ENCODE results near the gene UBAC2.

The UBAC2 gene

GRCh38 chr13:99367663-99368448 lies 167.2 kb downstream of the UBAC2 start:
- H3K4me3 ChIP-seq (ENCODE audit: control insufficient read depth, low read depth, low read length), result no peak overlapping the region
- DNase-seq (ENCODE audit: low read depth), result no peak
- TF ChIP-seq CTCF (IDR thresholded peaks at IDR 0.05; ENCODE audit: control insufficient read depth, insufficient read depth, low read depth, low read length, missing control alignments), result no peak

- DNase-seq (ENCODE audit: low read depth), result no peak
- TF ChIP-seq CTCF (IDR thresholded peaks at IDR 0.05; ENCODE audit: control insufficient read depth, insufficient read depth, low read depth, low read length, missing control alignments), result no peak
- H3K4me3 ChIP-seq (ENCODE audit: control insufficient read depth, low read depth, low read length), result no peak overlapping the region
These were observed 170.0 kb downstream of the UBAC2 start for GRCh38 chr13:99370481-99371275.

GRCh38 chr13:99371956-99372355 lies 171.3 kb downstream of the UBAC2 start:
- DNase-seq (ENCODE audit: low read depth), result no peak
- no peak overlapping the region for H3K4me3 ChIP-seq (ENCODE audit: control insufficient read depth, low read depth, low read length)

GRCh38 chr13:99373436-99373835 lies 172.8 kb downstream of the UBAC2 start:
- TF ChIP-seq CTCF (IDR thresholded peaks at IDR 0.05; ENCODE audit: control insufficient read depth, insufficient read depth, low read depth, low read length, missing control alignments), result no peak
- DNase-seq (ENCODE audit: low read depth), result no peak
- H3K4me3 ChIP-seq (ENCODE audit: control insufficient read depth, low read depth, low read length), result no peak overlapping the region

More at GRCh38 chr13:99371956-99372355, 171.3 kb downstream of the UBAC2 start:
- no peak for TF ChIP-seq CTCF (IDR thresholded peaks at IDR 0.05; ENCODE audit: control insufficient read depth, insufficient read depth, low read depth, low read length, missing control alignments)

- DNase-seq (ENCODE audit: low read depth), result no peak
- no peak overlapping the region for H3K4me3 ChIP-seq (ENCODE audit: control insufficient read depth, low read depth, low read length)
- TF ChIP-seq CTCF (IDR thresholded peaks at IDR 0.05; ENCODE audit: control insufficient read depth, insufficient read depth, low read depth, low read length, missing control alignments), result no peak
These were observed 173.7 kb downstream of the UBAC2 start for GRCh38 chr13:99374169-99374991.

All from AG09309 (cell line).